ENCODE measurements around the gene SRP68.

Gene SRP68

DNA sequence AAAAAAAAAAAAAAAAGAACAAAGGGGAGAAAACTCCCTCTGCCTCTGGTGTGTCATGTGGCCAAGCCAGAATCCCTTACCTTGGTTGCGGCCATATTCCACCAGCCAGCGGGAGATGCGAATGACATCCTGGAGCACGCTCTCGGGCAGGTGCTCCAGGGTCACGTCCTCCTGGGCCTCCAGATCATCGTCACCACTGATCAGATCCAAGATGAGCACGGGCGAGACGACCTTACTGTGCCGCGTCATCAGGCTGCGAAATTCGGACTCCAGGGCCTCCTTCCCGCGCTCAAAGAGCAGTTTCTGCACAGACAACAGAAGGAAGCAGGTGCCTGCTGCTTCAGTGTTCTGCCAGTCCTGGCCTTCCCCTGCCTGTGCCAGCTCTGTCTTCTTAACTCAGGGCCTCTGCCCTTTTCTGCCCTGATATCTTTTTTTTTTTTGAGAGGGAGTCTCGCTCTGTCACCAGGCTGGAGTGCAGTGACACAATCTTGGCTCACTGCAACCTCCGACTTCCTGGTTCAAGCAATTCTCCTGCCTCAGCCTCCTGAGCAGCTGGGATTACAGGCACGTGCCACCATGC is 25.5 kb upstream of the SRP68 start:
- TF ChIP-seq, protein P1, sequence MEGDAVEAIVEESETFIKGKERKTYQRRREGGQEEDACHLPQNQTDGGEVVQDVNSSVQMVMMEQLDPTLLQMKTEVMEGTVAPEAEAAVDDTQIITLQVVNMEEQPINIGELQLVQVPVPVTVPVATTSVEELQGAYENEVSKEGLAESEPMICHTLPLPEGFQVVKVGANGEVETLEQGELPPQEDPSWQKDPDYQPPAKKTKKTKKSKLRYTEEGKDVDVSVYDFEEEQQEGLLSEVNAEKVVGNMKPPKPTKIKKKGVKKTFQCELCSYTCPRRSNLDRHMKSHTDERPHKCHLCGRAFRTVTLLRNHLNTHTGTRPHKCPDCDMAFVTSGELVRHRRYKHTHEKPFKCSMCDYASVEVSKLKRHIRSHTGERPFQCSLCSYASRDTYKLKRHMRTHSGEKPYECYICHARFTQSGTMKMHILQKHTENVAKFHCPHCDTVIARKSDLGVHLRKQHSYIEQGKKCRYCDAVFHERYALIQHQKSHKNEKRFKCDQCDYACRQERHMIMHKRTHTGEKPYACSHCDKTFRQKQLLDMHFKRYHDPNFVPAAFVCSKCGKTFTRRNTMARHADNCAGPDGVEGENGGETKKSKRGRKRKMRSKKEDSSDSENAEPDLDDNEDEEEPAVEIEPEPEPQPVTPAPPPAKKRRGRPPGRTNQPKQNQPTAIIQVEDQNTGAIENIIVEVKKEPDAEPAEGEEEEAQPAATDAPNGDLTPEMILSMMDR (IDR thresholded peaks at IDR 0.05; ENCODE audit: insufficient read depth, low read depth, low read length, missing control alignments): no peak
- no peak overlapping the region for H3K4me3 ChIP-seq (ENCODE audit: low read length)
- no peak for DNase-seq (ENCODE audit: low read depth)

DNA sequence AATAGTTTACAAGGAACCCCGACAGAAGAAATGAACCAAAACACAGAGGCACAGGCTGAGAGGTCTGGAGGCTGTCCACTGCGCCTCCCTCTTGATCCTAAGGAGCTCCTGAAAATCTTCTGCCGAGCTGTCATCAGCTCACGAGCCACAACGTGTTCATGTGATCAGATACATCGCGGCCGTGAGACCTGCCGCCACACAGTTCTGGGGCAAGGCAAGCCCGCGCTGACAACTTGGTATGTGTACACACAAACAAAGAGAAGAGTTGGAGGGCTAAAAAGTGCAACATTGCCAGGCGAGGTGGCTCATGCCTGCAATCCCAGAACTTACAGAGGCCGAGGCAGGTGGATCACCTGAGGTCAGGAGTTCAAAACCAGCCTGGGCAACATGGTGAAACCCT is 23.6 kb upstream of the SRP68 start:
- no peak for DNase-seq (ENCODE audit: low read depth)
- TF ChIP-seq, protein P1 (IDR thresholded peaks at IDR 0.05; ENCODE audit: insufficient read depth, low read depth, low read length, missing control alignments): no peak
- no peak overlapping the region for H3K4me3 ChIP-seq (ENCODE audit: low read length)

DNA sequence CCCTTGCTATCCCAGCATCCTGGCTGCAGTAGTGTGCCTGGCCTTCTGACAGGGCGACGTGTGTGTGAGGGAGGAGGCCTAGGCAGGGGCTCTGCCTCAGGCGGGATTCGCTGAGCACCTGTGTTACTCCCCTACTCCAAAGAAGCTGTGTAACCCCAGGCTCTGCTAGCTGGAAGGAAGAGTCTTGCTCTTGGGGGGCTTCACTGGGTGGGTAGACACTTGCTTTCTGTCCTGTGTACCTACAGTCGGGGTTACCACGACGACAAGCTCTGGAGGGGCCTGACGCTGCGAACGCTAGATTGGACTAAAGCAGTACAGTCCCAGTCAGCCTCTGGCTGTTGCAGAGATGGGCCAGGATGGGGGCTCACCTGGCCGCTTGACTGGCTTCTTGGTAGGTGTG is 21.7 kb upstream of the SRP68 start:
- no peak for DNase-seq (ENCODE audit: low read depth)
- no peak overlapping the region for H3K4me3 ChIP-seq (ENCODE audit: low read length)
- TF ChIP-seq, protein P1 (IDR thresholded peaks at IDR 0.05; ENCODE audit: insufficient read depth, low read depth, low read length, missing control alignments): no peak

DNA sequence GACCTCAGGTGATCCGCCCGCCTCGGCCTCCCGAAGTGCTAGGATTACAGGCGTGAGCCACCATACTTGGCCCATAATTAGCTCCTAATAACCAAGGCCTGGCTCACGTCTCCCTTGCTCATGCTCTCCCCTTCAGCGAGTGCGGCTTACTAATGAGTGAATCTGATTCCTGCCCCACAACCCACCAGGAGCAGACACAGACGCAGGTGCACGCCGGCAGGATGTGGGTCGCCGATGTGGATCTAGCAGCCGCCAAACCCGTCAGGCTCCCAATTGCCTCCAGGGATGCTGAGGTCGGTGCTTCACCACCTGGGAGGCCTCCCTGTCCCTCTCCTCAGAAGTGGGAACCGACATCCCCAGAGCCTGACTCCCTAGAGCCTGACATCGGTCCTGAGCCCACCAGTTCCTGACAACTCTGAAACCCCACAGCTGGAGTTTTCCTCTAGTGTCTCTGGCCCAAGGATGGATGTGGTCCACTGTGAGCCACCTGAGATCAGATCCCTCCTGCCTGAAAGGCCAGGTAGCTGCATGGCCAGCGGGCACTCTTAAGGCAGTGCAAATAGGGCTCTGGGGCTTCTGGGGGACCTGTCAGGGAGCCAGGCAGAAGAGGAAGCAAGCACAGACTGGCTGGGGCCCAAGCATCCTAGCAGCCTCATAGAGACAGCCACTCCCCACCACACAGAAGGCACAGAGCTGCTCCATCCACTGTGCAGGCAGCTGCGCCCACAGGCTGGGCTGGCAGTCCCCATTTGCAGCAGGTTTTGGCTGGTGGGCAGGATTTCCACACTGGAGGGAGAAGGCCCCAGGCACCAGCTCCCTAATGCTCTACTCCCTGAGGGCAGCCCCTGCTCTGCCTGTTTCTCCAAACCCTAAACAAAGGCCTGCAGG is 20.5 kb upstream of the SRP68 start:
- TF ChIP-seq, protein P1 (IDR thresholded peaks at IDR 0.05; ENCODE audit: insufficient read depth, low read depth, low read length, missing control alignments): no peak
- no peak overlapping the region for H3K4me3 ChIP-seq (ENCODE audit: low read length)
- DNase-seq (ENCODE audit: low read depth): no peak

DNA sequence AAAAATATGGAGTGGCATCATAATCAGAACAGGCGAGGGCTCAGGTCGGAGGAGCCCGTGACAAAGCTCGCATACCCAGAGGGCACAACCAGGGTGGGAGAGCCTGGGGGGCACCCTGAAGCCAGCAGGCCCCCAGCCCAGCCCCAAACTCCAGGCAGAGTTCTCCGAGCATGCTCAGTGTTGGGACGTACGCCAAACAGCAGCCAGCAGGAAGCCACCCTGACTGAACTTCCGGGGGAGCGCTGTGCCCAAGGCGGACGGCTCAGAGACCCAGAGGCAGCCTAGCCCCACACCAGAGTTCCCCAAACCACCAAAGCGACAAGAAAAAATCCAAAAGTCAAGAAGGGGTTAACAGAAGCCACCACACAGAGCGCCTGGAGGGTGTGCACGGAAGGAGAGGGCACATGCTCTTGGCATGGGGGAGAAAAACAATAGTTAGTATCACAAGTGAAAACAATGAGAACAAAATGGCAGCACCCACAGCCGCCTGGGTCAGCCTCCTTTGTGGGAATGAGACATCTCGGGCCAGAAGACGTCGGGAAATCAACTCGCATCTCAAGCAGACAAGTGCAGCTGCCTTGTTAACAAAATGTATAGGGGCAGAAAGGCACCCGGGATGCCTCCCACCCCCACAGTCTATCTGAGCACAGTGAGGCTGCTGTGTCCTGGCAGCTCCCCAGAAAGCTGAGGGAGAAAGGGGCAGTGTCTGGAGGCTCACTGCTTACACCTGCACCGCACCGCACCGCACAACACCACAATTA is 19.4 kb upstream of the SRP68 start:
- TF ChIP-seq, protein P1 (IDR thresholded peaks at IDR 0.05; ENCODE audit: insufficient read depth, low read depth, low read length, missing control alignments): no peak
- DNase-seq (ENCODE audit: low read depth): no peak
- H3K4me3 ChIP-seq (ENCODE audit: low read length): no peak overlapping the region

DNA sequence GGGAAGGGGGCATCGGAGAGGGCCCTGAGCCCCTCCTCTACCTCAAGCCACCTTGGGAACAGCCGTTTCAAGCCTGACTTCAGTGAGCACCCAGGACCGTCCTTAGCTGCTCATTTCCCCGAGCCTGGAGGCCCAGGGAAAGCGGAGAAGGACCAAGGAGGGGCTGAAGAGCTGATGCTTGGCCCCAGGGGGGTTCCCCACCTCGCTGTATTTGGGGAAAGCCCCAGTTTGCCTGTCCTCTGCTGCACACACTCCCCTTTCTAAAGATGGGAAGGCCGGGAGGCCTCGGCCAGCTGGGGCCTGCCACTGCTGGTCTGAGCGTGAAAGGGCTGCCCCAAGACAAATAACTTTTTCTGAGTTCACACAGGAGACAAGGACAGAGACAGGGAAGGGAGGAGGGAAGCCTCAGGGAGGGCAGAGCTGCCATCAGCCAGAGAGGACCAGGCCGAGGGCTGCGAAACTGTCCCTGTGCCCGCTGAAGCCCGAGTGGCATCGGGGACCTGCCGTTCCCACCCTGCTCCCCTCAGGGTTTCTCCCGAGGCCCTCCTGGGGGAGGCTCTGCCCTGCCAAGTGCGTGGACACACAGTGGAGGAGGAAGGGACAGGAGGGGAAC is 18.3 kb upstream of the SRP68 start:
- TF ChIP-seq, protein P1 (IDR thresholded peaks at IDR 0.05; ENCODE audit: insufficient read depth, low read depth, low read length, missing control alignments): no peak
- no peak overlapping the region for H3K4me3 ChIP-seq (ENCODE audit: low read length)
- DNase-seq (ENCODE audit: low read depth): no peak

Data from epithelial cell of esophagus (primary cell).